D341Med (cell line): ENCODE data around the gene LRRC42.
"Not testable (repeated sequence)": the region's sequence is repeated elsewhere in the genome, so short reads cannot be mapped to it uniquely, and the experiment has no call there.

Experiments
- DNase-seq: peaks from one replicate; pipeline ENCODE4 v3.0.0; 2012; ENCODE audit warnings: low spot score

Gene LRRC42

DNA sequence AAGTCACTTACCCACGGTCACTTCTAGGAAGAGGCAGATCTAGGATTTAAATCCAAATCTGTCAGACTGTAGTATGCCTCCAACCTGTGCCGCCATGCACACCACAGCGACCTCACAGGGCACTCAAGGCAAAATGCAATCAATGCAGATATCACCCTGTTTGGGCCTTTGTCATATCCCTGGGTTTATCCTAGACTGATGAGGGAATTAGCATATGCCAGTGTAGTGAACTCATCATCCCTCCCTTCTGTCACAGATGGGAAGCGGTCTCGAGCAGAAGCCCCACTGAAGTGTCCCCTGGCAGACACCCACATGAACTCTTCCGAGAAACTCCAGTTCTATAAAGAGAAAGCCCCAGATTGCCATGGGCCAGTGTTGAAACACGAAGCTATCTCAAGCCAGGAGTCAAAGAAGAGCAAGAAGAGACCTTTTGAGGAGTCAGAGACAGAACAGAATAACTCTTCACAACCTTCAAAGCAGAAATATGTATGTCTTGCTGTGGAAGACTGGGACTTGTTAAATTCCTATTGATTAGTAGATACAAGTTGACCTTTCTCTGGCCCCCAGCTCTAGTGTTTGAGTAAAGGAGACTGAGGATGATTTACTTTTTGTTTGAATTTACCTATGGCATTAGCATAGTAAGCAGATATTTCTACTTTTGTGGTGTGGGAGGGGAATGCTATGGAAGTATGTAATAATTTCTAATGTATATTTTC is 21.4 kb downstream of the LRRC42 start:
- DNase-seq: no peak

DNA sequence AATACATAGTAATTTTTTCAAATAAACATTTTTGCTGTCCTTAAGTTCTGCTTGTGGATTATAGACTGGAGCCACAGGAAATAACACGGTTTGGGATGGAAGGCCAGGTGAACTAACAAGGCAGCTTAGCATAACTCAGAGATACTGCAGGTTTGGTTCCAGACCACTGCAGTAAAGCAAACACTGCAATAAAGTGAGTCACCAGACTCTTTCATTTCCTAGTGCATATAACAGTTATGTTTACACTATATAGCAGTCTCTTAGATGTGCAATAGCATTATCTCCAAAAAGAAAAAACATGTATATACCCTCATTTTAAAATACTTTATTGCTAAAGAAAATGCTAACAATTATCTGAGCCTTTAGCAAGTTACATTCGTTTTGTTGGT is 22.0 kb downstream of the LRRC42 start:
- no peak for DNase-seq

DNA sequence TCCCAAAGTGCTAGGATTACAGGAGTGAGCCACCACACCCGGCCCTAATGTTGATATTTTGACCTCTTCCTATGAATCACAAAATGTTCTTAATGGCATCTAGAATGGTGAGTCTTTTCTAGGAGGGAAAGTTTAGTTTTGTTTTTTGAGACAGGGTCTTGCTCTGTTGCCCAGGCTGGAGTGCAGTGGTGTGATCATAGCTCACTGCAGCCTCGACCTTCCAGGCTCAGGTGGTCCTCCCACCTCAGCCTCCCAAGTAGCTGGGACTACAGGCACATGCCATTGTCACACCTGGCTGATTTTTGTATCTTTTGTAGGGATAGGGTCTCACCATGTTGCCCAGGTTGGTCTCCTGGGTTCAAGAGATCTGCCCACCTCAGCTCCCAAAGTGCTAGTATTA is 23.2 kb downstream of the LRRC42 start:
- DNase-seq: not testable (repeated sequence)

- DNase-seq: no peak
Measured at GRCh38 chr1:53971718-53972117, 25.6 kb downstream of the LRRC42 start.

- DNase-seq: no peak
Measured at GRCh38 chr1:53975861-53976260, 29.7 kb downstream of the LRRC42 start.

- no peak for DNase-seq
Measured at GRCh38 chr1:53979712-53980450, 33.7 kb downstream of the LRRC42 start.

- DNase-seq: no peak
Measured at GRCh38 chr1:53981220-53981619, 35.1 kb downstream of the LRRC42 start.

GRCh38 chr1:53982034-53982762 is 36.0 kb downstream of the LRRC42 start:
- DNase-seq: no peak

GRCh38 chr1:53982763-53983104 is 36.6 kb downstream of the LRRC42 start:
- DNase-seq: no peak

GRCh38 chr1:53984726-53985125 is 38.6 kb downstream of the LRRC42 start:
- no peak for DNase-seq

- DNase-seq: no peak
Measured at GRCh38 chr1:53986458-53986857, 40.3 kb downstream of the LRRC42 start.

DNA sequence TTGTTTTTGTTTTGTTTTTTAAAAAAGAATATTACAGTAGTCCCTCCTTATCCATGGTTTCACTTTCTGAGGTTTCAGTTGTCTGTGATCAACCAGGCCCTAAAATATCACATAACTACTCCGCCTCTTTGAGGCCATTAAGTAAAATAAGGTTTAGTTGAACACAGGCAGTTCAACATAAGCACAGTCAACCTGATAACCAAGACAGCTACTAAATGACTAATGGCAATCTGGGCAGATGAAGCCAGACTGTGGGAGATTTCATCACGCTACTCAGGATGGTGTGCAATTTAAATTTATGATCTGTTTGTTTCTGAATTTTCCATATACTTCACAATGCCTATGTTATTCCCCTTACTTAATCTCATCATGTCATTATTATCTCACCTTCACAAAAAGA is 41.7 kb downstream of the LRRC42 start:
- DNase-seq: no peak

DNA sequence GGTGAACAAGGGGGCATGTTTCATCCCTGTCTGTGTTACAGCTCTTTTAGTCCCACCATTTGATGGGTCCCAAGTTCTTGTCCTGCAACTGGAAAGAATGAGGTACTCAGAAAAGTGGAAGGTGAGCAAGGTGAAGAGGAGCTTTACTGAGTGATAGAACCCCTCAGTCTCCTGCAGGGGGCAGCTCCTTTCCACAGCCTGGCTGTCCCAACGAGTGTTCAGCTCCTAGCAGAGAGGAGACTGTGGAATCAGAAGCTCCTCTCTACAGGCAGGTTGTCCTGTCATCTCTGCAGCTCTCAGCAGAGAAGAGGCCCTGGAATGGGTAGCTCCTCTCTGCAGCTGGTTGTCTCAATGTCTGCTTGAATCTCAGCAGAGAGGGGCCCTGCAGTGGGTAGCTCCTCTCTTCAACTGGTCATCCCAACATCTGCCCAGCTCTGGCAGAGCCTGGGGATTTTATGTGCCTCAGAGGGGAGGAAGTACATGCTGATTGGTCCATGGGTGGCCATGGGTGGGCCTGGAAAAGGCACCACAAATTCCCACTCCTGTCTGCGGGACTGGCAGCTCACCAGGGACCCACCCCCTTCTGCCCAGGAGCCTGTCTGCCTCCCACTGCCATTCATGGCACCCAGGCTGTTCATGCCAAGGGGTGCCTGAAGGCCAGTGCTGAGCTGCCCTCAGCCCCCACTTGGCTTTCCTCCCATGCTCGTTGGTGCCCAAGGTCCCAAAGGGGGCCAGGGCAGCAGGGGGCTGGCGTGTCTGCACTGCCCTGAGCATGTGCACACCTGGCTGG is 46.1 kb downstream of the LRRC42 start:
- no peak for DNase-seq

GRCh38 chr1:53994516-53994915 is 48.4 kb downstream of the LRRC42 start:
- DNase-seq: not testable (repeated sequence)

DNA sequence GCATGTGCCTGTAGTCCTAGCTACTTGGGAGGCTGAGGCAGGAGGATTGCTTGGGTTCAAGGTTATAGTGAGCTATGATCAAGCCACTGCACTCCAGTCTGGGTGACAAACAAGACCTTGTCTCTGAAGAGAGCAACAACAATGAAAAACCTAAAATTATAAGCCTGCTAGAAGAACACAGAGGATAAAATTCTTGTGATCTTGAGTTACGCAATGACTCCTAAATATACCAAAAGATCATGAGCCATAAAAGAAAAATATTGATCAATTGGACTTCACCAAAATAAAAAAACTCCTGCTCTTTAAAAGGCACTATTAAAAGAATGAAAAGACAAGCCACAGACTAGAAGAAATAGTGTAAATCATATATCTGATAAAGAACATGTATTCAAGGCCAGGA is 49.5 kb downstream of the LRRC42 start:
- DNase-seq: no peak

DNA sequence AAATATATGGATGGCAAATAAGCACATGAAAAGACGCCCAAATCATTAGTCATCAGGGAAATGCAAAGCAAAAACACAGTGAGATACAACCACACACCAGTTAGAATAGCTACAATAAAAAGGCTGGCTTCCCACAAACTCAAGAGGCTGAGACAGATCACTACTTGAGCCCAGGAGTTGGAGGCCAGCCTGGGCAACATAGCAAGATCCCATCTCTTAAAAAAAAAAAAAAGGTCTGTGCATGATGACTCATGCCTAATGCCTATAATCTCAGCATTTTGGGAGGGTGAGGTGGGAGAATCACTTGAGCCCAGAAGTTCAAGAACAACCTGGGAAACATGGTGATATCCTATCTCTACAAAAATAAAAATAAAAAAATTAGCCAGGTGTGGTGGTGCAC is 52.1 kb downstream of the LRRC42 start:
- no peak for DNase-seq

DNA sequence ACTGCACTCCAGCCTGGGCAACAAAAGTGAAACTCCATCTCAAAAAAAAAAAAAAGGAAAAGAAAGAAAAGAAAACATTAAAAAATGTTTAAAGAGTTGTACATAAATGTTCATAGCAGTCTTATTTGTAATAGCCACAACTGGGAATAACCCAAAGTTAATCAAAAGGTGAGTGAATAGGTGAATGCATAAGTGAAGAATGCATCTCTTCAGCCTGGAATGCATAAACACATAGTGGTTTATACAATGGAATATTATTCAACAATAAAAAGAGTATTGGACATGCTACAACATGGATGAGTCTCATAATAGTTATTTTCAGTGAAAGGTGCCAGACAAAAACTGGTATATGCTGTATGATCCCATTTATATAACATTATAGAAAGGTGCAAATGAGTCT is 53.8 kb downstream of the LRRC42 start:
- no peak for DNase-seq

DNA sequence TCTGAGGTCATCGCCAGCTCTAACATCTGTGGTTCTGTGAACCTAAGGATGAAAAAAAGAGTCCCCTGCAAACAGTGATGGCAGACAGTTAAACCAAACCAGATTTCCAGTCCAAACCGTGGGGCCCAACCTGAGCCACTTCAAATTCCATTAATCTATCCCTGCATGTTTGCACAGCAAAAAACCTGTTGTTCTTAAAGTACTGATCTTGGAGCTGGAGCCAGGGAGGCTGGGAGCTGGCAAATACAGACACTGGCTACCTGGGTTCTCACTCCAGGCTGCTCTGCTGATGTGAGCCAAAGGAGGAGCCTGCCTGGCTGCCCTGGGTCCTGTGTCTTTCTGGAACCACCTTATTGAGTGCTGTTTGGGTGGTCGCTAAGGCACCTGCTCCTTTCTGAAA is 55.4 kb downstream of the LRRC42 start:
- DNase-seq: no peak

DNA sequence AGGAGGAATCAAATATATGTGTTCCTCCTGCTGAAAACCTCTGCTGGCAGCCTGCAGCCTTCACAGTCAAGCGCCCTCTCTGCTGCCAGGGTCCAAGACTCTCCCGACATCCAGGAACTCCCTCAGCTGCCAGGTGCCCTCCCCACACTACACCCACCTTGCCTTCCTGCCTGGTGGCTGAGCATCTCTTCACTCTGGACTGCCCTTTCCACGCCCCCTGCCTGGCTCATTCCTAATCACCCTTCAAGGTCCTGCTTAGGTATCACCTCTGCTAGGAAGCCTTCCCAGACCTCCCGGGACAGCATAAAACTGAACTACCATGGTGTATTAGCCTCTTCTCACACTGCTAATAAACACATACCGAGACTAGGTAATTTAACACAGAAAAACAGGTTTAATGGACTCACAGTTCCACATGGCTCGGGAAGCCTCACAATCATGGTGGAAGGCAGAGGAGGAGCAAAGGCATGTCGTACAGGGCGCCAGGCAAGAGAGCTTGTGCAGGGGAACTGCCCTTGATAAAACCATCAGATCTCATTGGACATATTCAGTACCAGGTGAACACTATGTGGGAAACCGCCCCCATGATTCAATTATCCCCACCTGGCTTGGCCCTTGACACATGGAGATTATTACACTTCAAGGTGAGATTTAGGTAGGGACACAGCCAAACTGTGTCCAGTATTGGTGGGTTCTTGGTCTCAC is 56.5 kb downstream of the LRRC42 start:
- DNase-seq: no peak

DNA sequence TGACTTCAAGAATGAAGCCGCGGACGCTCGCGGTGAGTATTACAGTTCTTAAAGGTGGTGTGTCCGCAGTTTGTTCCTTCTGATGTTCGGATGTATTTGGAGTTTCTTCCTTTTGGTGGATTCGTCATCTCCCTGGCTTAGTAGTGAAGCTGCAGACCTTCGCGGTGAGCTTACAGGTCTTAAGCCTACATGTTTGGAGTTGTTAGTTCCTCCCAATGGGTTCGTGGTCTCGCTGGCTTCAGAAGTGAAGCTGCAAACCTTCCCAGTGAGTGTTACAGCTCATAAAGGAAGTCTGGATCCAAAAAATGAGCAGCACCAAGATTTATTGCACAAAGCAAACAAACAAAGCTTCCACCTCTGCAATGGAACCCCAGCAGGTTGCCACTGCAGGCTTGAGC is 57.1 kb downstream of the LRRC42 start:
- DNase-seq: no peak

DNA sequence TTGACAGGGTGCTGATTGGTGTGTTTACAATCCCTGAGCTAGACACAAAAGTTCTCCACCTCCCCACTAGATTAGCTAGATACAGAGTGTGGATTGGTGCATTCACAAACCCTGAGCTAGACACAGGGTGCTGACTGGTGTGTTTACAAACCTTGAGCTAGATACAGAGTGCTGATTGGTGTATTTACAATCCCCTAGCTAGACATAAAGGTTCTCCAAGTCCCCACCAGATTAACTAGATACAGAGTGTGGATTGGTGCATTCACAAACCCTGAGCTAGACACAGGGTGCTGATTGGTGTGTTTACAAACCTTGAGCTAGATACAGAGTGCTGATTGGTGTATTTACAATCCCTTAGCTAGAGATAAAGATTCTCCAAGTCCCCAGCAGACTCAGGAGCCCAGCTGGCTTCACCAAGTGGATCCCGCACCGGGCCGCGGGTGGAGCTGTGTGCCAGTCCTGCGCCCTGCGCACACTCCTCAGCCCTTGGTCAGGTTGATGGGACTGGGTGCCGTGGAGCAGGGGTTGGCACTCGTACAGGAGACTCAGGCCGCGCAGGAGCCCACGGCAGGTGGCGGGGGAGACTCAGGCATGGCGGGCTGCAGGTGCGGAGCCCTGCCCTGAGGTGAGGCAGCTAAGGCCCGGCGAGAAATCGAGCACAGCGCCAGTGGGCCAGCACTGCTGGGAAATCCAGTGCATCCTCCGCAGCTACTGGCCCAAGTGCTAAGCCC is 57.8 kb downstream of the LRRC42 start:
- not testable (repeated sequence) for DNase-seq
